CD4-positive, alpha-beta T cell treated with Interleukin-15 for 4 hours (primary cell): ENCODE results near the gene FRMPD1.

Experiments
- DNase-seq: peaks from one replicate; pipeline ENCODE4 v3.0.0-alpha.2; 2020; ENCODE audit warnings: low spot score

FRMPD1 gene

DNA sequence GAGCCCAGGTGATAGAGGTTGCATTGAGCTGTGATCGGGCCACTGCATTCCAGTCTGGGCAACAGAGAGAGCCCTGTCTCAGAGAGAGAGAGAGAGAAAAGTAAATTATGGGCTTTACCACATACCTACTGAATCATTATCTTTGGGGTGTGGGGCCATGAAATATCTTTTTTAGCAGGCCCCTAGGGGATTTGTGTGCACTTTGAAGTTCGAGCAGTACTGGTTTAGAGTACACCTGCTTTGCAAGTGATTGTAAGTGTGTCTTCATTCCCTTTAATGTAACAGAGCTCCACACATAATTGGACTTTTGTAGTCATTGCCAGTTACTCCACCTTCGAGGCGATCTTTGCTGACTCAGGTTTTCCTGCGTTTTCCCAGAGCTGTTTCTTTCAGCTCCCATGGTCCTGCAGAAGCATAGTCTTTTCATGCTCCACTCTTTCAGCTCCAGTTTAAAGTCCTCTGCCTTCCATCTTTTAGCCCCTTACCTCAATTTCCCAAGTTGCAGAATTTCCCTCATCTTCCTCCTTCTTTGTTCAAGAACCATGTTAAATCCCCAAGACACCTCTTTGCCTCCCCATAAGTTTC is 24.0 kb upstream of the FRMPD1 start:
- DNase-seq = no peak

GRCh38 chr9:37632479-37632878 is 18.3 kb upstream of the FRMPD1 start:
- DNase-seq = no peak

- DNase-seq = no peak
These were observed 14.9 kb upstream of the FRMPD1 start for GRCh38 chr9:37635808-37636207.

DNA sequence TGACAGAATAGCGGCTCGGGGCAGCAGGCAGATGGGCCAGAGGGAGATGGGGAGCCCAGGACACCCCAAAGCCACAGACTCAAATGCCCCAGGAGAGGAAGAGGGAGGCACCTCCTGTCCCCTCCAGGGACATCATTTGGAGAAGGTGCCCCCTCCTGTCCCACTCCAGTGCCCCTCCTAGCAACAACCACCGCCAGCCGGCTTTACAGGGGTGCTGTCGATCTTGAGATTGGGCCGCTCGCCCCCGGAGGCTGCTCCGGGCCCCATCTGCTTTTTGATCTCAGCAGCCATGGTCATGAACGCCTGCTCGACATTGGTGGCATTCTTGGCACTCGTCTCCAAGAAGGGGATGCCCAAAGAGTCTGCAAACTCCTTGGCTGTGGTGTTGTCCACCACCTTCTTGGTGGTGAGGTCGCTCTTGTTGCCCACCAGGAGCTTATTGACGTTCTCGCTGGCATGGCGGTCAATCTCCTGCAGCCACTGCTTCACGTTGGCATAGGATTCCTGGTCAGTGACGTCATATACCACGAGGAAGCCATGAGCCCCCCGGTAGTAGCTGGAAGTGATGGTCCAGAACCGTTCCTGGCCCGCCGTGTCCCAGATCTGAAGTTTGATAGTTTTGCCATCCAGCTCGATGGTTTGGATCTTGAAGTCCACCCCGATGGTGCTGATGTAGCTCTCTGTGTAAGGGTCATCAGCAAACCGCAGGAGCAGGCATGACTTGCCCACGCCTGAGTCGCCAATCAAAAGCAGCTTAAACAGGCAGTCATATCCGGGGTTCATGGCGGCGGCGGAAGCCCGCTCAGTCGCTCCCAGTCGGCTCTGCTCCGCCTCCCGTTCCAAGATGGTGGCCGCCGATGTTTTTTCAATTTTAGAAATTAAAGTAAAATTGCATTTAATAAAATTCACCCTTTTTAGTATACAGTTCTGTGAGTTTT is 14.0 kb upstream of the FRMPD1 start:
- no peak for DNase-seq

DNA sequence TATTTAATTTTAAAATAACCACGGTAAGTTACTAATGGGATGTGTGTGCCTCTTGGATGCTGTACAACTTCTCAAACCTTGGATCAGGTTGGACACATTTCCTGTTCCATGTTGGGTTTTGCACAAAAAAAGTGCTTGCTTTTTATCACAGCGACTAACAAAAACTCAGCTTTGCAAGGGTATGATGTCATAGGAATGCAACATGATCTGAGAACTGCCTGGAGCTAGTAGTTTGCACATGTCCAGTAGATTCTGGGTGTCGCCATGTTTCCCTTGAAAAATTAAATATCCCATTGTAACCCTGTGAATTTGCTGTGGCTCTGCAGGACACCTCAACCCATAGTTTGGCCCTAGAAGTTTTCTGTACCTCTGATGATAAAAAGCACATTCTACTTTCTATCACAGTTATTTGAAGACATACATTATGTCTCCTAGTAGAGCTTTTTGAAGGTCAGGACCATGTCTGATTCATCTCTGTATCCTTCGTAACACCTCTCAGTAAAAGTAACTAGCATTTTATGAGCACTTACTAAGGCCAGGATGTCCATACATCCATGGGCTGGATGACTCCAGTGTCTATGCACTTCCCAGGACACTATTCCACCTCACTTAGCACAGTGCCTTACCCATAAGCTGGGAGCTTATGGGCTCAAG is 11.5 kb upstream of the FRMPD1 start:
- DNase-seq = no peak

- DNase-seq = no peak
These were observed 10.9 kb upstream of the FRMPD1 start for GRCh38 chr9:37639841-37640240.

DNA sequence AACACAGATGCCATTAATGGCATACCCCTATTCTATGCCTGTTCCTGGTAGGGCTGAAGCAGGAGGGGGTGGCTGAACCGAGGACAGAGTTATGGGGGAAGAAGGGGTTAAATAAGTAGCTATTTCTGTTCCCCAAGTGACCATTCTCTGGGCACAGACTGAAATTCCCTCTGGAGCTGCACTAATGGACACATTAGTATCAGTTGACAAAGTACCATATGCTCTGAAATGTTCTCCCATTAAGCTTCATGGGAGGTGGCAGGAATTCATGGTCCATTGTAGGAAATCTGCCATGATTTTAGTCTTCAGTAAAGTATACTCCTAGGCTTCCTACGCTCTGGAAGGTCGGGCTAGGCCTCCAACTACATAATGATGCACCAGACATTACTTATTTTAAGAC is 10.5 kb upstream of the FRMPD1 start:
- no peak for DNase-seq

DNA sequence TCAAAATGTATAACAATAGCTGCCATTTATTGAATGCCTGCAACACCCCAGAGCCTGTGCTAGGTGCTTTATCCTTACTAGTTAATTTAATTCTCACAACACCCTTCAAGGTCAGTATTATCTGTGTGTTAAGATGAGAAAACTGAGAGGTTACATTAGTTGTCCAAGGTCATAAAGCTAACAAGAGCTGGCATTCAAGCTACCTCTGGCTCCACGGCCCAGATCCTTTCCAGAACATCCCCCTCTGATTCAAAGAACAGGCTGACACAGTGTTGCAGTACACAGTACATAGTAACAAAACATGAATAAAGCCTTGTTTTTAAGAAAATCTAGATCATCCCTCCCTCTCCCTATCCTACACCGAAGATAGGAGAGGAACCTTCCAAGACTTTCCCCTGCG is 9.4 kb upstream of the FRMPD1 start:
- no peak for DNase-seq

DNA sequence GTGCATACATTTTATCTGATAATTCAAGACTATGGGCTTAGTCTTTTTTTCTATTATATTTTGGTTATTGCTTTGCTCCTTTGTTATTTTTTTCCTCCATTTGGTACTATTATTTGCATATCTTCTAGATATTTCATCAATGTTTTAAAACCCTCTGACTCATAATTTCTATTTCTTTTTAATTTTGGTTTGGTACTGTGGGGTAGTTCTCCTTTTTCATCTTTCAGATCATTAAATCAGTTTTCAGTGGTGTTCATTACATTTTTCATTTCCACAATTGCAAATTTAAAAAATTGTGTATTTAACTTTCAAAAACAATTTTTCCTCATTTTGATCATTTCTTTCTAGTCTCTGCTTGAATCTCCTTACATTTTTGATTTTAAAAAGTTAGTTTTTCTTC is 7.5 kb upstream of the FRMPD1 start:
- DNase-seq = no peak

GRCh38 chr9:37645903-37646506 is 4.7 kb upstream of the FRMPD1 start:
- no peak for DNase-seq

DNA sequence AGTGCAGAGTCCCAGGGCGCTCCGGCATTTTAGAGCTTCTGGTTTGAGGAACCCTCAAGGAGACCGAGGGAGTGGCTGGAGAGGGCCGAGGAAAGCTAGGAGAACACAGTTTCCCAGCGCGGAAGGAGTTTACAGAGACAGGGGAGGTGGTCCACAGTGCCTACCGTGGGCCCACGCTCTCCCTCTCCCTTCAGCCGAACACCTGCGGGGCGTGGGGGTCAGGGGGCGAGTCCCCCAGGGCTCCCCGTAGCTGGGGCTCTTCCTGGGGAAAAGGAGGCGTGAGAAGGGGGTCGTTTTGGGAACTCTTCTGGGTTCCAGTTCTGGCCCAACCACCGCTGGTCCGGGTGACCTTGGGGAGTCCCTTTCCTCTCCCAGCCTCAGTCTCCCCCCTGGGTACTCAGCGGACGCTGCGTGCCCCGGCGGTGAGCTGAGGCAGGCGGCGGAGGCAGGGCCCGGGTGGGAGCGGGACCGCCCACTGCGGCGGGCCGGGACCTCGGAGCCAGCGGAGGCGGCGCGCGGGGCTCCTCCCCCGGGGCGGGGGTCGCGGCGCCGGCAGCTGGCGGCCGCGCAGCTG is 368 bp upstream of the FRMPD1 start:
- no peak for DNase-seq

GRCh38 chr9:37652261-37652660 is 1.5 kb downstream of the FRMPD1 start:
- no peak for DNase-seq

DNA sequence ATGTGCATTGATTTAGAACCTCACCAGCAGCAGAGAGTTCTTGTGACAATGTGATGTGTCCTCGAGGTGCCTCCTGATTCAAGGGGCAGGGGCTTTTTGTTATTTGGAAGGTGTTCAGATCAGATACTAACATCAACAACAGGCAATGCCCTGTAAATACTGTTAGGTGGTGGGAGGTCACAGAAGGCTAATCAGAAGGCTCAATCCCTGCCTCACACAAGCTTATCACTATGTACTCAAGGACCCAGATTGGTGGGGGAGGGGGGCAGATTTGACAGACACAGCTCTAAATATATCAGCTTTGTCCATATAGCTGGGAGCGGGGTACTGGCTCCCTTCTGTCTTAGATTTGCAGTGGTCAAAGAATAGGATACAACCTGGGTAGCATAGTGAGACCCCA is 2.6 kb downstream of the FRMPD1 start:
- no peak for DNase-seq

- DNase-seq = no peak
These were observed 6.2 kb downstream of the FRMPD1 start for GRCh38 chr9:37656936-37657335.

DNA sequence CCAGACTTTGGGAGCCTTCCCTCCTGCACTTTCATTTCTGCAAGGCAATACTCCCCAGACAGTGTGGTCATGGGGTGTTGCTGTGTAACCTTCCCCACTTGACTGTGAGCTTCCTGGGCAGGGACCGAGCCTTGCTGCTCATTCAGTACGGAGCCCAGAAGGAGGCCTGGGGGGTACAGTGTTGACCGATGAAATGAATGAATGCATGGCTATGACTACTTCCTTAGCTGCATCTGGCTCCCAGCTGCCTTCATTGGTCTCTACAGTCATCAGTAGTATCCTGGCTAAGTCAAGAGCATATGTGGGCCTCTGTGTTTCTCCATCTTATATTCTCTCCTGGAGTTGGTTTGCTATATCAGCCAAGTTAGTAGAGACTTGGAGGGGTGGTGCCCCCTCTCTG is 9.9 kb downstream of the FRMPD1 start:
- DNase-seq = no peak

DNA sequence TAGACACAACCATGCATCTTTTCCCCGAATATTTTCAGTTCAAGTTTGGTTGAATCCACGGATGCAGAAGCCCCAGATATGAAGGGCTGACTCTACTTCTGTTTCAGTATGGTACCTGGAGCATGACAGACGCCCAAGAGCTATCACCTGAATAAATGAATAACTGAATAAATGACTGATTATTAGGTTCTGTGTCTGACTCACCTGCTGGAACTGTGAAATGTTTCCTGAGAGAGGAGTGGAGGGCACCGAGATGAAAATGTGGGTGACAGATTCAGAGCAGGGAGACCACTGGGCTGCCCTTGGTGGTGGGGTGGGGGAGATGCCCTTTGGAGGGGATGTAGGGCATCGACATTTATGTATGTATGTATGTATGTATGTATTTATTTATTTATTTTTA is 13.2 kb downstream of the FRMPD1 start:
- DNase-seq = no peak

- no peak for DNase-seq
These were observed 17.0 kb downstream of the FRMPD1 start for GRCh38 chr9:37667706-37668105.

- no peak for DNase-seq
These were observed 17.4 kb downstream of the FRMPD1 start for GRCh38 chr9:37668116-37668601.

DNA sequence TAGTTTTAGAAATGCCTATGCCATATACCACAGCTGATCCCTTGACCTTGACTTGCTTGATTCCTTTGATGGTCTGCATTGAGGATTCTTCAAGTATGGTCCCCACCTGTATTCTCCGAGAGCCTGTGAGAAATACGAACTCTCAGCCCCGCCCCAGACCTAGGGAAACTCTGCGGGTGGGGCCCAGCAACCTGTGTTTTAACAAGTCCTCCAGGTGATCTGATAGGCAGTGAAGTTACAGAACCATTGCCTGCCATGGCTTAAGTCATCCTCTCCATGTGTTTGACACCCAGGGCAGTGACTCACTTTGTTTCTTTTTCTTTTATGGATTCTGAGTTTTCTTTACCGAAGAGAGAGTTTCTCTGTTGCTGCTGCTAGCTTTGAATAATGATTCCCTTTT is 18.5 kb downstream of the FRMPD1 start:
- no peak for DNase-seq

DNA sequence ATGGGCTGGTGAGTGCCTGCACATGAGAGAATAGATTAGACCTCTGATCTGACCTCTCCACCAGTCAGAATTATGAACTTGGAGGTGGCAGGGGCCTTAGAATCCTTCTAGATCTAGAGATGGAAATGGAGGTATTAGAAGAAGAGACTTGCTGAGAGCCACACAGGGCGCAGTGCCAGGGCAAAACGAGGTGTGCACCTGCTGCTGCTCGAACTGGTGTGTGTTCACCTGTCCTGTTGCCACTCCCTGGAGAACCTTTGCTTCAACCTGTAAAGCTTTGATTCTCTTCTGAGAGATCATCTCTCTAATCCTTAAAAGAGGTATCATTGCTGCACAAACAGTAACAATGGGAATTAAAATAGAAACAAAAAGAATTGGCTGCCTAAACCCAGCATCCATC is 24.9 kb downstream of the FRMPD1 start:
- no peak for DNase-seq

DNA sequence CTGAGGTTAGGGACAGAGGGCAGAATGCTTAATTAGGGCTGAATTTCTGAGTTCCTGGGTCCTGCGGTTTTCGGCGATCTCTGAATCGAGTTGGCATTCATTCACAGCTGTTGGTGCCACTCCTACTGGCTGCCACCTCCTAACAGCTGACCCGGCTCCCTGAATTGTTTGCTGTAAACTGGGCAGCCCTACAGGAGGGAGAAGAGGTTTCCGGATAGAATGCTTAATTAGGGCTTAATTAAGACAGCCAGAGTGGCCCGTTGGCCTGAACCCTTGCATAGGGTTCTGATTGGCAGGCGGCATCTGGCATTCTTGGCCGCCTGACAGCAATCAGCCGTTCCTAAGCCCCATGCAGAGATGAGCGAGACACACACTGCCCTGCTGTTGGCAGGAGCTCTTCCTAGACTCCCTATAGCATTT is 25.7 kb downstream of the FRMPD1 start:
- no peak for DNase-seq

DNA sequence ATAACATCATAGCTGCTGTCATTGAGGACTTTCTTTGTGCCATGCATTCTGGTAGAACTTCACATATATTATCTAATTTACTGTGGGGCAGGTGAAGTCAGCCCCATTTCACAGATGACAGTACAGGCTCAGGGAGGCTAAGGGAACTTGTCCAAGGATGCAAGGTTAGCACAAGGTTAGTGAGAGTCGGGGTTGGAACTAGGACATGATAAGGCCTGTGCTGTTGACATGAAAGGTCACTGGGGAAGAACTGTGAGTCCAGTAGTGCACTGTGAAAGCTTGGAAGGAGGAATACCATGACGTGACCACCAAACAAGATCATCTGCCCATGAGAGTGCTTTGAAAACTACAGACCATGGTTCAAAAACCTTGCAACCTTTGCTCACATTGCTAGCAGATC is 26.7 kb downstream of the FRMPD1 start:
- no peak for DNase-seq
